HEK293T (cell line): Measurements from ENCODE around the gene LRIT2.

Experiments
- CTCF ChIA-PET: fragments of 350-600 bp; formaldehyde crosslinking; extraction: SDS; loops from one replicate; lab custom pipeline; 2021; ENCODE audit warnings: antibody characterized with exemption, inconsistent platforms; lab: Yijun Ruan, JAX
- POLR2A ChIA-PET: fragments of 350-600 bp; formaldehyde crosslinking; extraction: SDS; loops from one replicate; lab custom pipeline; 2020; ENCODE audit warnings: antibody characterized with exemption, inconsistent platforms; lab: Yijun Ruan, JAX
- DNase-seq: peaks from one replicate; pipeline ENCODE4 v3.0.0; 2012; ENCODE audit warnings: mixed read lengths; ENCODE audit errors: extremely low spot score
- ARNT ChIP-seq: fragments of 450-650 bp; IDR thresholded peaks from 2 replicates; pipeline ENCODE4 v1.6.1; 2017; ENCODE audit warnings: mild to moderate bottlenecking
- BHLHE40 ChIP-seq: fragments of 450-650 bp; IDR thresholded peaks from 2 replicates; pipeline ENCODE4 v1.6.1; 2016; ENCODE audit warnings: mild to moderate bottlenecking, moderate library complexity, borderline replicate concordance
- CTBP1 ChIP-seq: fragments of 450-650 bp; IDR thresholded peaks from 2 replicates; pipeline ENCODE4 v1.6.1; 2016; ENCODE audit warnings: borderline replicate concordance
- ELF4 ChIP-seq: fragments of 450-650 bp; IDR thresholded peaks from 2 replicates; pipeline ENCODE4 v1.6.1; 2017; ENCODE audit warnings: antibody characterized with exemption
- FOXA1 ChIP-seq: fragments of 450-650 bp; IDR thresholded peaks from 2 replicates; pipeline ENCODE4 v1.6.1; 2016; ENCODE audit warnings: mild to moderate bottlenecking
- FOXK2 ChIP-seq: fragments of 450-650 bp; IDR thresholded peaks from 2 replicates; pipeline ENCODE4 v1.6.1; 2016; ENCODE audit warnings: mild to moderate bottlenecking
- FOXM1 ChIP-seq: fragments of 450-650 bp; IDR thresholded peaks from 2 replicates; pipeline ENCODE4 v1.6.1; 2017; ENCODE audit warnings: mild to moderate bottlenecking, borderline replicate concordance
- HDGF ChIP-seq: fragments of 450-650 bp; IDR thresholded peaks from 2 replicates; pipeline ENCODE4 v1.6.1; 2017; ENCODE audit warnings: antibody characterized with exemption, borderline replicate concordance
- L3MBTL2 ChIP-seq: fragments of 450-650 bp; conservative IDR thresholded peaks from 2 replicates; pipeline ENCODE4 v1.6.1; 2016; ENCODE audit warnings: mild to moderate bottlenecking
- LEF1 ChIP-seq: fragments of 450-650 bp; IDR thresholded peaks from 2 replicates; pipeline ENCODE4 v1.6.1; 2017; ENCODE audit warnings: mild to moderate bottlenecking, borderline replicate concordance
- NFRKB ChIP-seq: fragments of 450-650 bp; IDR thresholded peaks from 2 replicates; pipeline ENCODE4 v1.6.1; 2016; ENCODE audit warnings: mild to moderate bottlenecking, moderate library complexity
- SP1 ChIP-seq: fragments of 450-650 bp; IDR thresholded peaks from 2 replicates; pipeline ENCODE4 v1.6.1; 2017
- SUZ12 ChIP-seq: fragments of 450-650 bp; IDR thresholded peaks from 2 replicates; pipeline ENCODE4 v1.6.1; 2016; ENCODE audit warnings: mild to moderate bottlenecking
- TARDBP ChIP-seq: fragments of 450-650 bp; IDR thresholded peaks from 2 replicates; pipeline ENCODE4 v1.6.1; 2016
- ZNF384 ChIP-seq: fragments of 450-650 bp; IDR thresholded peaks from 2 replicates; pipeline ENCODE4 v1.6.1; 2016
- TF ChIP-seq, protein P1 (sequence below): fragments of 450-650 bp; IDR thresholded peaks from 2 replicates; pipeline ENCODE4 v1.6.1; 2016

The LRIT2 gene

DNA sequence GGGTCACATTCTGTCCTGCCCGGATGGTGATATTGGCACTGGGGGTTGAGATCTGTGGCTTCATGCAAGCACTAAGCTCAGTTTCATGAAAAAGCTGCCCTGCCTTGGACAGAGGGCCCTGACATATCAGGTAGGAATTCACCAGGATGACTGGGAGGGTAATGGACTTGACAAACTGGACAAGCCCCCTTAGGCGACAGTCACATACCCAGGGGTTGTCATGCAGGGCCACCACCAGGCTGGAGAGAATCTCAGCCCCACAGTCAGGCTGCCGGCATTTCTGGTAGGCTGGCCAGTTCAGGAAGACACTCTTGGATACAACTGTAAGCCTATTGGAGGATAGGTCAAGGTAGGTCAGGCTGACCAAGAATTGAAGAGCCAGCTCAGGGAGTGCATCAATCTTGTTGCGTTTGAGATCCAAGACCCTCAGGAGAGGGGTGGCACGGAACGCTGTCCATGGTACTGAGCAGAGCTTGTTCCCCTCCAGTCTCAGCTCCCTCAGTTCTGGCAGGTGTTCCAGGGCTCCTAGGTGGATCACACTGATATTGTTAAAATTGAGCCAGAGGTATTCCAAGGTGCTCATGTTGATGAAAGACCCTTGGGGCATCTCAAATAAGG is 824 bp downstream of the LRIT2 start:
- POLR2A ChIA-PET = no interaction called here
- CTCF ChIA-PET = no interaction called here

GRCh38 chr10:84221916-84222315 is 3.4 kb downstream of the LRIT2 start:
- ChIA-PET CTCF (no interaction called here), POLR2A (no interaction called here)
- TF ChIP-seq SUZ12 (no peak), ZNF384 (no peak), LEF1 (no peak), FOXM1 (no peak), NFRKB (no peak), TARDBP (no peak), ARNT (no peak), ELF4 (no peak), FOXK2 (no peak), BHLHE40 (no peak), HDGF (no peak), FOXA1 (no peak), L3MBTL2 (no peak)
- TF ChIP-seq, protein P1, sequence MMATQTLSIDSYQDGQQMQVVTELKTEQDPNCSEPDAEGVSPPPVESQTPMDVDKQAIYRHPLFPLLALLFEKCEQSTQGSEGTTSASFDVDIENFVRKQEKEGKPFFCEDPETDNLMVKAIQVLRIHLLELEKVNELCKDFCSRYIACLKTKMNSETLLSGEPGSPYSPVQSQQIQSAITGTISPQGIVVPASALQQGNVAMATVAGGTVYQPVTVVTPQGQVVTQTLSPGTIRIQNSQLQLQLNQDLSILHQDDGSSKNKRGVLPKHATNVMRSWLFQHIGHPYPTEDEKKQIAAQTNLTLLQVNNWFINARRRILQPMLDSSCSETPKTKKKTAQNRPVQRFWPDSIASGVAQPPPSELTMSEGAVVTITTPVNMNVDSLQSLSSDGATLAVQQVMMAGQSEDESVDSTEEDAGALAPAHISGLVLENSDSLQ = no peak

More for the DNA sequence above, 824 bp downstream of the LRIT2 start:
- TF ChIP-seq NFRKB (no peak), SP1 (no peak), FOXA1 (no peak), HDGF (no peak), TARDBP (no peak), ELF4 (no peak), ARNT (no peak), SUZ12 (no peak), FOXK2 (no peak), FOXM1 (no peak), BHLHE40 (no peak), LEF1 (no peak), L3MBTL2 (no peak), ZNF384 (no peak), CTBP1 (no peak)
- TF ChIP-seq, protein P1 = no peak
- DNase-seq = peak; percentile 20

GRCh38 chr10:84217746-84218145 is 7.6 kb downstream of the LRIT2 start:
- POLR2A ChIA-PET = no interaction called here
- DNase-seq = no peak
- CTCF ChIA-PET = no interaction called here
- TF ChIP-seq HDGF (no peak), BHLHE40 (no peak), FOXA1 (no peak), SUZ12 (no peak), L3MBTL2 (no peak), CTBP1 (no peak), FOXK2 (no peak), ARNT (no peak), NFRKB (no peak), LEF1 (no peak), SP1 (no peak), ELF4 (no peak), ZNF384 (no peak), FOXM1 (no peak)
- TF ChIP-seq, protein P1 = no peak

More at GRCh38 chr10:84221916-84222315, 3.4 kb downstream of the LRIT2 start:
- DNase-seq = no peak

- ChIA-PET CTCF (no interaction called here), POLR2A (no interaction called here)
- no peak for DNase-seq
- TF ChIP-seq TARDBP (no peak), SUZ12 (no peak), CTBP1 (no peak), FOXM1 (no peak), FOXK2 (no peak), SP1 (no peak), NFRKB (no peak), ARNT (no peak), HDGF (no peak), LEF1 (no peak), L3MBTL2 (no peak), ZNF384 (no peak), FOXA1 (no peak), BHLHE40 (no peak), ELF4 (no peak)
- TF ChIP-seq, protein P1 = no peak
Observed at GRCh38 chr10:84216834-84217233, 8.5 kb downstream of the LRIT2 start.

GRCh38 chr10:84214612-84215235 is 10.6 kb downstream of the LRIT2 start:
- POLR2A ChIA-PET = no interaction called here
- CTCF ChIA-PET = no interaction called here
- DNase-seq = peak; percentile 53
- TF ChIP-seq NFRKB (no peak), ELF4 (no peak), FOXA1 (no peak), HDGF (no peak), BHLHE40 (no peak), ZNF384 (no peak), FOXK2 (no peak), SUZ12 (no peak), ARNT (no peak), FOXM1 (no peak), TARDBP (no peak), CTBP1 (no peak), SP1 (no peak), LEF1 (no peak), L3MBTL2 (no peak)
- TF ChIP-seq, protein P1 = no peak
